ENCODE data around the gene HSF2BP. TPM values are rescaled to one million over a fixed set of nuclear protein-coding genes. Genes with fewer than 3 reads are reported as not detected.

Gene HSF2BP
- total and polyA plus RNA-seq, 2 of the 8 experiments (the other 6 are each of a cell fraction or from before 2014, with no cell fraction given): 0.51 to 0.93 TPM

GRCh38 chr21:43654806-43655489 lies 4.3 kb downstream of the HSF2BP start:
- ChIA-PET POLR2A (ENCODE audit: partially characterized antibody) (interaction anchor here (1.2 to 1.3 kb wide), 2 partner anchors 12 to 68 kb away, joined by 3 to 4 read pairs; no protein-coding TSS in a partner anchor), CTCF (ENCODE audit: partially characterized antibody) (no interaction called here)
- Histone ChIP-seq H4K91ac (replicated peaks; ENCODE audit: insufficient read length, low read length) (no peak overlapping the region), H4K5ac (ENCODE audit: insufficient read length, low read depth, low read length) (no peak overlapping the region), H3K9ac (replicated peaks in 1 of 4; ENCODE audit: extremely low read depth in 1 of 4, low read depth in 3 of 4, low read length in 3 of 4) (no peak overlapping the region), H3K36me3 (ENCODE audit: control insufficient read depth in 2 of 4, insufficient read depth in 4 of 4, low read length in 3 of 4) (no peaks in the 10 kb centered on the region), H4K20me1 (replicated peaks in 1 of 2; ENCODE audit: control insufficient read depth in 1 of 2, insufficient read depth in 2 of 2, low read length in 2 of 2) (no peaks in the 10 kb centered on the region), H2BK5ac (ENCODE audit: low read depth, low read length) (no peak overlapping the region), H3K23ac (ENCODE audit: insufficient read length) (no peak overlapping the region), H3K4me1 (replicated peaks in 1 of 4; ENCODE audit: control insufficient read depth in 3 of 4, insufficient read depth in 4 of 4, low read length in 3 of 4) (no peaks in the 10 kb centered on the region; a peak in 1 of 7 replicates), H2AK5ac (ENCODE audit: low read depth, low read length) (no peak overlapping the region), H2AFZ (ENCODE audit: low read length) (no peak overlapping the region), H3K23me2 (ENCODE audit: low read depth, low read length) (no peaks in the 10 kb centered on the region; the same call in 1 of the 2 replicates), H3K4ac (replicated peaks; ENCODE audit: insufficient read length, low read depth, low read length) (no peak overlapping the region), H3K56ac (replicated peaks; ENCODE audit: insufficient read length, low read depth, low read length) (no peak overlapping the region), H3K14ac (ENCODE audit: insufficient read length) (no peak overlapping the region), H4K8ac (ENCODE audit: extremely low read depth, insufficient read depth, low read length) (no peak overlapping the region; the same call in 1 of the 2 replicates), H2BK15ac (ENCODE audit: low read length) (no peak overlapping the region), H3K9me3 (ENCODE audit: insufficient read depth in 2 of 2, low read depth in 1 of 2, low read length in 1 of 2) (peaks cover 0 to 5% of the 10 kb centered on the region in 2 experiments; a peak in 1 of 4 replicates), H3K79me1 (ENCODE audit: low read depth, low read length) (no peaks in the 10 kb centered on the region), H2BK20ac (ENCODE audit: low read length) (no peak overlapping the region), H3K4me3 (ENCODE audit: extremely low read depth in 1 of 4, insufficient read depth in 2 of 4, low read depth in 3 of 4, low read length in 4 of 4) (no peak overlapping the region), H3K4me2 (ENCODE audit: insufficient read depth in 1 of 2, low read depth in 2 of 2, low read length in 2 of 2) (no peak overlapping the region), H2BK120ac (replicated peaks; ENCODE audit: low read depth, low read length) (no peak overlapping the region), H3K27ac (ENCODE audit: low read depth, low read length) (no peak overlapping the region), H3K18ac (ENCODE audit: extremely low read depth, low read length) (no peak overlapping the region), H3K79me2 (ENCODE audit: control insufficient read depth in 1 of 2, insufficient read depth in 2 of 2, low read length in 2 of 2) (peaks cover 0 to 5% of the 10 kb centered on the region in 2 experiments; a peak in 2 of 4 replicates), H2BK12ac (ENCODE audit: low read depth, low read length) (no peak overlapping the region), H3K27me3 (replicated peaks in 1 of 4; ENCODE audit: control insufficient read depth in 3 of 4, extremely low read depth in 1 of 4, insufficient read depth in 3 of 4, low read length in 3 of 4) (peaks cover 0 to 5% (median 2%) of the 10 kb centered on the region in 4 experiments; a peak in 3 of 7 replicates)
- 93% methylated on average over 7 of the region's 7 CpGs; no CpG with 5 or more reads in 1 of the 2 experiments for WGBS, 2 experiments (ENCODE audit: extremely low coverage in 1 of 2, insufficient coverage in 1 of 2, insufficient read length in 1 of 2, insufficient replicate concordance in 2 of 2, low coverage in 1 of 2, low lambda C conversion rate in 2 of 2, missing lambda C conversion rate in 1 of 2)
- FAIRE-seq (no peak), DNase-seq (ENCODE audit: low read depth in 1 of 2, low spot score in 2 of 2) (no peak)
- TF ChIP-seq BCL11A (IDR thresholded peaks at IDR 0.05; ENCODE audit: low read depth in 2 of 2, low read length in 2 of 2) (no peak), YY1 (IDR thresholded peaks at IDR 0.05; ENCODE audit: low read depth, low read length) (no peak), JUND (IDR thresholded peaks at IDR 0.05; ENCODE audit: low read length) (no peak), GTF2F1 (IDR thresholded peaks at IDR 0.05; ENCODE audit: borderline replicate concordance, low read depth, low read length) (no peak), USF2 (IDR thresholded peaks at IDR 0.05; ENCODE audit: low read length) (no peak), E2F6 (IDR thresholded peaks at IDR 0.05) (no peak), ASH2L (IDR thresholded peaks at IDR 0.05; ENCODE audit: low read length) (no peak), SIRT6 (IDR thresholded peaks at IDR 0.05; ENCODE audit: low read length) (no peak), KDM1A (IDR thresholded peaks at IDR 0.05; ENCODE audit: borderline replicate concordance, low read length) (no peak), RBBP5 (IDR thresholded peaks at IDR 0.05; ENCODE audit: borderline replicate concordance, low read depth, low read length) (no peak), NRF1 (IDR thresholded peaks at IDR 0.05; ENCODE audit: low read depth, low read length) (no peak)
